Naive thymus-derived CD4-positive, alpha-beta T cell (primary cell): Measurements from ENCODE around the gene CAP1. TPM values are rescaled to one million over a fixed set of nuclear protein-coding genes. Genes with fewer than 3 reads are reported as not detected.

Experiments
- ATAC-seq: fragments of 150-1000 bp; cut with Tn5 transposase; 2 replicates; pipeline ENCODE4 v1.10.0; 2021; ENCODE audit warnings: mild to moderate bottlenecking, moderate library complexity
- CTCF ChIA-PET: fragments of 350-600 bp; sonication (Branson Sonifier 250); formaldehyde crosslinking; loops from one replicate; lab custom pipeline; 2021; ENCODE audit warnings: antibody characterized with exemption; lab: Charles Lee
- POLR2A ChIA-PET: fragments of 350-600 bp; sonication (Branson Sonifier 250); formaldehyde crosslinking; loops from one replicate; lab custom pipeline; 2021; ENCODE audit warnings: antibody characterized with exemption, inconsistent platforms; lab: Charles Lee
- DNase-seq, 9 donors: peaks; one replicate each; pipeline versions ENCODE4 v3.0.0 to v3.0.0-alpha.2; 2020 to 2022; ENCODE audit warnings: mixed read lengths in 1 of 9
- H3K27ac ChIP-seq: one replicate; pipeline ENCODE4 v1.7.0; 2013; ENCODE audit warnings: mild to moderate bottlenecking, low read depth, low read length, moderate library complexity
- H3K27me3 ChIP-seq, 2 donors: one replicate each; pipeline ENCODE4 v1.7.0; 2013; ENCODE audit warnings: low read length in 2 of 2, mild to moderate bottlenecking in 2 of 2, moderate library complexity in 2 of 2; ENCODE audit not compliant: control insufficient read depth in 2 of 2, insufficient read depth in 2 of 2
- H3K36me3 ChIP-seq, 3 experiments: 1 replicate in 2 of 3; 2 replicates in 1 of 3; pipeline ENCODE4 v1.7.0; 2013; ENCODE audit warnings: low read length in 3 of 3, mild to moderate bottlenecking in 3 of 3, moderate library complexity in 1 of 3; ENCODE audit not compliant: insufficient read depth in 3 of 3, control insufficient read depth in 2 of 3
- H3K4me1 ChIP-seq, 2 donors: one replicate each; pipeline ENCODE4 v1.7.0; 2013; ENCODE audit warnings: low read length in 2 of 2, mild to moderate bottlenecking in 2 of 2, moderate library complexity in 1 of 2; ENCODE audit not compliant: control insufficient read depth in 2 of 2, insufficient read depth in 2 of 2
- H3K4me3 ChIP-seq: 2 replicates; pipeline ENCODE4 v1.7.0; 2013; ENCODE audit warnings: mild to moderate bottlenecking, low read length
- H3K9me3 ChIP-seq, 3 experiments: 1 replicate in 2 of 3; 2 replicates in 1 of 3; pipeline ENCODE4 v1.7.0; 2013; ENCODE audit warnings: low read length in 3 of 3; ENCODE audit not compliant: control insufficient read depth in 2 of 3
- H3K27ac Mint-ChIP-seq, 9 donors: one replicate each; pipeline ENCODE4 v1.8.0; 2020 to 2022; ENCODE audit warnings: mixed read lengths in 9 of 9, mild to moderate bottlenecking in 8 of 9, moderate library complexity in 5 of 9, inconsistent platforms in 2 of 9
- H3K27me3 Mint-ChIP-seq, 5 donors: one replicate each; pipeline ENCODE4 v1.8.0; 2021 to 2022; ENCODE audit warnings: mixed read lengths in 5 of 5, mild to moderate bottlenecking in 1 of 5
- H3K36me3 Mint-ChIP-seq, 5 donors: one replicate each; pipeline ENCODE4 v1.8.0; 2020 to 2022; ENCODE audit warnings: mixed read lengths in 5 of 5, mild to moderate bottlenecking in 3 of 5, inconsistent platforms in 1 of 5
- H3K4me1 Mint-ChIP-seq, 7 donors: one replicate each; pipeline ENCODE4 v1.8.0; 2020 to 2022; ENCODE audit warnings: mixed read lengths in 7 of 7, mild to moderate bottlenecking in 3 of 7, inconsistent platforms in 1 of 7
- H3K4me3 Mint-ChIP-seq, 10 donors: one replicate each; pipeline ENCODE4 v1.8.0; 2020 to 2022; ENCODE audit warnings: mild to moderate bottlenecking in 10 of 10, mixed read lengths in 10 of 10, moderate library complexity in 6 of 10, inconsistent platforms in 2 of 10
- H3K9me3 Mint-ChIP-seq, 11 donors: one replicate each; pipeline ENCODE4 v1.8.0; 2020 to 2022; ENCODE audit warnings: mixed read lengths in 11 of 11, mild to moderate bottlenecking in 4 of 11, inconsistent platforms in 1 of 11, moderate library complexity in 1 of 11
- intact Hi-C, 2 donors: fragments of 100-400 bp; cut with micrococcal nuclease; formaldehyde crosslinking; loops; one replicate each; pipeline ENCODE4 v1.15.1; 2023
- polyA plus RNA-seq, 2 donors: library from polyadenylated mRNA; unstranded; fragments of 300-500 nt; fragmentation: Illumina TruSeq; gene quantifications; one replicate each; pipeline ENCODE4 v1.2.3, GENCODE V29; 2021
- total RNA-seq, 6 experiments: library from RNA in 5 of 6; stranded (reverse) in 5 of 6; gene quantifications; 1 replicate in 5 of 6; 2 replicates in 1 of 6; pipeline ENCODE4 v1.2.3 and lab custom pipeline; 2021 to 2026

CAP1 gene
- total and polyA plus RNA-seq, 7 experiments from 2014 or later: 176 to 683 (median 378) TPM

- H3K36me3 Mint-ChIP-seq: peaks cover 5 to 59% (median 25%) of the 10 kb centered on the region in 5 donors
- no peak overlapping the region for H3K4me3 Mint-ChIP-seq
- Histone ChIP-seq H3K4me3 (no peak overlapping the region), H3K4me1 (peaks cover 0 to 2% of the 10 kb centered on the region in 2 donors), H3K9me3 (no peaks in the 10 kb centered on the region), H3K36me3 (peaks cover 12 to 70% (median 20%) of the 10 kb centered on the region in 3 experiments), H3K27me3 (no peaks in the 10 kb centered on the region), H3K27ac (no peak overlapping the region)
- no peaks in the 10 kb centered on the region for H3K27me3 Mint-ChIP-seq
- peaks cover 13 to 27% (median 15%) of the 10 kb centered on the region in 7 donors for H3K4me1 Mint-ChIP-seq
- DNase-seq (no peak), ATAC-seq (no peak)
- ChIA-PET POLR2A (interaction anchor here (0.8 kb wide), 1 partner anchor 28 kb away, joined by 3 read pairs; no protein-coding TSS in a partner anchor), CTCF (interaction anchor here (0.6 to 1.2 kb wide), 5 partner anchors 16 to 291 kb away, joined by 3 to 4 read pairs (median 3); no protein-coding TSS in a partner anchor)
- peak overlapping the region in 1 of 9 donors; percentile 48 for H3K27ac Mint-ChIP-seq
- intact Hi-C loops: no loop called here
- H3K9me3 Mint-ChIP-seq: no peaks in the 10 kb centered on the region
These were observed 50.3 kb downstream of the CAP1 start for GRCh38 chr1:40090652-40091355.

- H3K27me3 ChIP-seq: no peaks in the 10 kb centered on the region
These were observed 51.7 kb downstream of the CAP1 start for GRCh38 chr1:40092241-40092640.

DNA sequence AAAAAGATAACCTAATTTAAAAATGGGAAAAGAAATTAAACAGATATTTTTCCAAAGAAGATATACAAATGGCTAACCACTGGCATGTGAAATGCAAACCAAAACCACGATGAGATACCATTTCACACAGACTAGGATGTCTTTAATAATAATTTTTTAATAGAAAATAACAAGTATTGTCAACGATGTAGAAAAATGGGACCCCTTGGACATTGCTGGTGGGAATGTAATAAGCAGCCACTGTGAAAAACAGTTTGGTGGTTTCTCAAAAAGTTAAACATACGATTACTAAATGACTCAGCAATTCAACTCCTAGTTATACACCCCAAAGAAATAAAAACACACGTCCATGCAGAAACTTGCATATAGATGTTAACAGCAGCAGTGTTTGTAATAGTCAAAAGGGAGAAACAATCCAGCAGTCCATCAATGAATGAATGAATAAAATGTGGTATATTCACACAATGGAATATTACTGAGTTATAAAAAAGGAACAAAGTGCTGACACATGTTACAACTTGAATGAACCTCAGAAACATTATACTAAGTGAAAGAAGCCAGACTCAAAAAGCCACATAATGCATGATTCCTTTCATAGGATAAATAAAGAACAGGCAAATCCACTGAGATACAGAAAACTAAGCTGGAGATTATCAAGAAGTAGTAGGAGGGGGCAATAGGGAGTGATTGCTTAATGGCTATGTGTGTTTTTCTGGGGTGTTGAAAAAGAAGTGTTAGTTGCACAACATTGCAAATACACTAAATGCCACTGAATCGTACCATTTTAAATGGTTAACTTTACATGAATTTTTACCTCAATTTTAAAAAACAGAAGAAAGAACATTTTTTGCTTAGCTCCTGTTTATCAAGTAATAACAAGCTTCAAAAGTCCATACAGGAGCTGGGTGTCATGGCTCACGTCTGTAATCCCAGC lies 52.4 kb downstream of the CAP1 start:
- ATAC-seq (no peak), DNase-seq (no peak)
- no peak overlapping the region for H3K4me3 Mint-ChIP-seq
- H3K4me3 ChIP-seq: no peak overlapping the region
- no peaks in the 10 kb centered on the region for H3K27me3 Mint-ChIP-seq
- H3K4me1 Mint-ChIP-seq: peaks cover 26 to 47% (median 33%) of the 10 kb centered on the region in 7 donors
- no peak overlapping the region for H3K27ac ChIP-seq
- peaks cover 13 to 14% of the 10 kb centered on the region in 2 donors for H3K4me1 ChIP-seq
- intact Hi-C loops: no loop called here
- H3K9me3 ChIP-seq: no peaks in the 10 kb centered on the region
- no peak overlapping the region for H3K27ac Mint-ChIP-seq
- peaks cover 12 to 48% (median 15%) of the 10 kb centered on the region in 3 experiments for H3K36me3 ChIP-seq
- no peaks in the 10 kb centered on the region for H3K9me3 Mint-ChIP-seq
- H3K27me3 ChIP-seq: no peaks in the 10 kb centered on the region
- peaks cover 5 to 42% (median 20%) of the 10 kb centered on the region in 5 donors for H3K36me3 Mint-ChIP-seq
- ChIA-PET CTCF (no interaction called here), POLR2A (no interaction called here)

More at GRCh38 chr1:40092241-40092640, 51.7 kb downstream of the CAP1 start:
- H3K4me1 Mint-ChIP-seq: peaks cover 20 to 40% (median 27%) of the 10 kb centered on the region in 7 donors
- H3K36me3 Mint-ChIP-seq: peaks cover 5 to 47% (median 25%) of the 10 kb centered on the region in 5 donors
- ATAC-seq (no peak), DNase-seq (no peak)
- POLR2A ChIA-PET: no interaction called here
- Histone ChIP-seq H3K27ac (no peak overlapping the region), H3K4me1 (peaks cover 8 to 10% of the 10 kb centered on the region in 2 donors), H3K4me3 (no peak overlapping the region), H3K36me3 (peaks cover 12 to 56% (median 20%) of the 10 kb centered on the region in 3 experiments), H3K9me3 (no peaks in the 10 kb centered on the region)
- H3K27me3 Mint-ChIP-seq: no peaks in the 10 kb centered on the region
- no peaks in the 10 kb centered on the region for H3K9me3 Mint-ChIP-seq
- H3K27ac Mint-ChIP-seq: no peak overlapping the region
- H3K4me3 Mint-ChIP-seq: no peak overlapping the region
- CTCF ChIA-PET: no interaction called here
- intact Hi-C loops: no loop called here

DNA sequence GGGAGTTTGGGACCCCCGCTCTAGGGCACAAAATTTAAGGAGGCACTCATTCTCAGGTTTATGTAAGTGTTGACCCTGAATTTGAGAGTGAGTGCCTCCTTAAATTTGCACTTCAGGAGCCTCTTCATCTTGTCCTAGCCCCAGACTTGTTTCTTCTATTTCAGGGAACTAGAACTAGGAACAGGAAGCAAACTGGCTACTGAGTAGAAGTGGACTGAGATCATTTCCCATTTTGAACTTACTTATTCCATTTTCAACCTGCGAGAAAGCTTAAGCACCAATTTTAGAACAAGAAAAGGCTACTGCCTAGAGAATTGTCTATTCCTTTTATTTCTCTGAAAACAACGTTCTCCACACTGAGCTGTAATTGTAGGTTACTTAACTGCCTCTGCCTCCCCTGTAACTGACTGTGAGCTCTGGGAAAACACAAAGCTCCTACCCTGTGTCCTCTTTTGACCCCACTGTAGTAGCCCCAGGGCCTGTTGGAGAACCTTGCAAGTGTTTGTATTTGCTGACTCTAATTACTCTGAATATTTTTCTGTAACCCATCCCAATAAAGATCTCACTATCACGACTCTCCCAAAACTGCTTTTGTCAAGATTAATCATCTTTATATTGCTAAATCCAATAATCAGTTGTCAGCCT lies 54.1 kb downstream of the CAP1 start:
- Histone ChIP-seq H3K27ac (no peak overlapping the region), H3K9me3 (no peaks in the 10 kb centered on the region), H3K36me3 (peaks cover 9 to 32% (median 12%) of the 10 kb centered on the region in 3 experiments), H3K27me3 (no peaks in the 10 kb centered on the region), H3K4me3 (no peak overlapping the region), H3K4me1 (peaks cover 13 to 14% of the 10 kb centered on the region in 2 donors)
- Mint-ChIP-seq H3K36me3 (peaks cover 5 to 32% (median 17%) of the 10 kb centered on the region in 5 donors), H3K4me3 (no peak overlapping the region), H3K4me1 (peaks cover 26 to 47% (median 34%) of the 10 kb centered on the region in 7 donors), H3K9me3 (no peaks in the 10 kb centered on the region), H3K27me3 (peaks cover 0 to 4% (median 0%) of the 10 kb centered on the region in 5 donors), H3K27ac (peak overlapping the region in 7 of 9 donors; percentile 6 to 78 (median 43))
- CTCF ChIA-PET: interaction anchor here (0.6 to 0.7 kb wide), 2 partner anchors 13 to 62 kb away, joined by 3 to 4 read pairs; no protein-coding TSS in a partner anchor
- intact Hi-C loops: loop anchor here in 1 of 2 donors (5.0 kb wide), 1 partner anchor 248 kb away; no protein-coding TSS in a partner anchor
- ATAC-seq (no peak), DNase-seq (no peak)
- POLR2A ChIA-PET: no interaction called here

- Histone ChIP-seq H3K36me3 (peaks cover 4 to 20% (median 7%) of the 10 kb centered on the region in 3 experiments), H3K27ac (no peak overlapping the region), H3K9me3 (no peaks in the 10 kb centered on the region), H3K4me3 (no peak overlapping the region), H3K4me1 (peaks cover 13 to 14% of the 10 kb centered on the region in 2 donors), H3K27me3 (no peaks in the 10 kb centered on the region)
- ATAC-seq: no peak
- DNase-seq: no peak
- intact Hi-C loops: loop anchor here (2.0 to 5.0 kb wide), 2 partner anchors 219 to 246 kb away; no protein-coding TSS in a partner anchor
- Mint-ChIP-seq H3K36me3 (peaks cover 2 to 22% (median 10%) of the 10 kb centered on the region in 5 donors), H3K4me3 (peak overlapping the region in 9 of 10 donors; percentile 14 to 97 (median 31)), H3K4me1 (peaks cover 26 to 47% (median 34%) of the 10 kb centered on the region in 7 donors), H3K27ac (peak overlapping the region in 5 of 9 donors; percentile 6 to 65 (median 55)), H3K27me3 (peaks cover 0 to 9% (median 0%) of the 10 kb centered on the region in 5 donors), H3K9me3 (no peaks in the 10 kb centered on the region)
- POLR2A ChIA-PET: no interaction called here
- CTCF ChIA-PET: no interaction called here
These were observed 55.3 kb downstream of the CAP1 start for GRCh38 chr1:40095806-40096205.
